HuH-7 (cell line): ENCODE results near the gene CHN1.
A peak's percentile ranks its signal among the peaks of the same experiment; 100 is the strongest.

Source experiments
- DNase-seq: peaks from one replicate; pipeline ENCODE4 v3.0.0; 2011; ENCODE audit warnings: low spot score

The CHN1 gene

DNA sequence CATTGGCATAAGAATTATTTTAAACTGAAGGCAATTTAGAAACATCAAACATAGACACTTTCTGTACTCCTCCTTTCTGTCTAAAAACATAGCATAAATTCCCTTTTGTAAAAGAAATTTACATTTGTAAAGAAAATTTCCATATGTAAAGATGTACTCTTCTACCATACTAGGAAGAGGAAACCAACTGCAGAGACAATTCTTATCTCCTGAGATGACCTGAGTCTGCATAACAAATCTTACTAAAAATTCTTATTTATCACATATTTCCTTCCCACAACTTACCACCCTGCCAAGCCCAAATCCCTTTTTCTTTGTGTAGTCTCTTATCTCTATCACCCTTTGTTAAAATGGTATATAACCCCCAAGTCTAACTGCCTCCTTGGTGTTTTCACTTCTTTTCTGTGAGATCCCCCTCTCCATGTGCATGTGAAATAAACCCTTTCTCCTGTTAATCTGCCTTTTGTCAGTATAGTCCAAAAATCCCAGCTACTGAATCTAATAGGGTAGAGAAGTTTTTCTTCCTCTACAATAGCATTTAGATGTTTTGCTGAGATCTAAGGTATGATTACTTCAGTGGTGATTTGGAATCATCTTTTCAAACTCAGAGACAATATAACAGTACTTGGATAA lies 81.0 kb downstream of the CHN1 start:
- DNase-seq = no peak

DNA sequence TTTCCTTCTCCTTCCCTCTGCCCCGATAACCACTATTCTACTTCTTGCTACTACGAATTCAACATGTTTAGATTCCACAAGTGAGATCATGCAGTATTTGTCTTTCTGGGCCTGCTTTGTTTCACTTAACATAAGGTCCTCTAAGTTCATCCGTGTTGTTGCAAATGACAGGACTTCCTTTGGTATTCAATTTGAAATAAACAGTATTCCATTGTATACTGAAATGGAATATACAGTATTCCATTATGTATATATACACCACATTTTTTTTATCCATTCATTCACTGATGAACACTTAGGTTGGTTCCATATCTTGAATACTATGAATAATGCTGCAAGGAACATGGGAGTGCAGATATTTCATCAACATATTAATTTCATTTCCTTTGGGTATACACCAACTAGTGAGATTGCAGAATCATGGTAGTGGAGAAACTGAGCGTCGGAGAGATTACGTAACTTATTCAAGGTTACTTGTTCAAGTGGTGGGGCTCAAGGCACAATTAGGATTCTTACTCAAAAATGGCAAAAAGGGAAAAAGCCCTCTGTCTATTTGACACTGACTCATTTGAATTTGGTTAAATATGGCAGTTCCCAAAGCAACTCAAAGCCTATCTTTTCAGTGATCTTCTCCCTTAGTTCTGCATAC lies 85.1 kb downstream of the CHN1 start:
- DNase-seq = no peak

DNA sequence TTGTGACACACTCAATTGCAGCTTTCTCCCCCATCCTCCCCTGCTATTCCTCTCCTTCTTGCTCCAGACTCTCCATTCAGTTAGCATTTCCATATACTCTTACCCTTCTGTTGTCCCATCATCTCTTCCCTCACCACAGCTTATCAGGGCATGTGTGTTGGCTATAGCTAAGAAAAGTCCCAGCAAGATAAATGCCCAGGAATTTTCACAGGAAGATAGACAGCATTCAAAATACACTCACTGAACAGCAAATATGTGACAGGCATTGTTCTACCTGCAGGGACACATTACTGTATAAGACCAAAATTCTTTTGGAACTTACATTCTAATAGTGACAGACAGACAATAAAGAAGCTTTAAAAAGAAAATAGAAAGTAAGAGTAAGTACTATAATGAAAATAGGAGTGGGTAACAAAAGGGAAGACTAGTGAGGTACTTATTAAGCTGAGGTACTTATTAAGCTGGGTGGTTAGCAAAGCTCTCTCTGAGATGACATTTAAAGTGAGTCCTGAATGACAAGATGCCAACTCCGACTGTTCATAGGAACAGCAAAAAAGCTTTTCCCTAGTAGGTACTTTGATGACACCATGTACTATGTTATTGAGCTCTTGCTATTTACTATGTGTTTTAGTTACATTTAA lies 86.2 kb downstream of the CHN1 start:
- DNase-seq = no peak

DNA sequence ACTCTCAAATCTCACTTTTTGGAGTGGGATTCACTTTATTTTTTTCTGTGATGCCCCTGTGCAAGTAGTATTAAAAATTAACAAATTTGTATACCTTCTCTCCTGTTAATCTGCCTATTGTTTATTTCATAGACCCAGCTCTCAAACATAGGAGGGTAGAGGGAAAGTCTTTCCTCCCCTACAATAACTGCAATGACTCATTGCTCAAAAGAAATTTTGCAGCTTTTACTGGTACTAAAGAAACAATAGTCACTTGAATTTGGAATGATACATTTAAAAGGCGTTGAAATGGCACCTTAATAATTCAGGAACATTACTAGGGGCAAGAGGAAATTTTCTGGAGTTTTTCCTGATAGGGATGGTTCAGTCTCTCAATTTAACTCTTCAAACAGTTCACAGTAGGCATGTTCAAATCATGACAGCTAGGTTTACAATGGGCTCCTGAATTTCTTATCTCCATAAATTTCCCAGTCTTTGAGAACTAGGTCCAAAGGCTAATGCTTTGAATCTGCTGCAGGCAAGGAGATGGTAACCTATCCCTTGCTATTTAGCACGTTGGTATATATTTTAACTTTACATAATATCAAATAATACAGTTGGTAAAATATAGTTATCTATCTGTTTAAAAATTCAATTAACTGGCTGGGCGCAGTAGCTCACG lies 88.8 kb downstream of the CHN1 start:
- DNase-seq = peak; percentile 17

DNA sequence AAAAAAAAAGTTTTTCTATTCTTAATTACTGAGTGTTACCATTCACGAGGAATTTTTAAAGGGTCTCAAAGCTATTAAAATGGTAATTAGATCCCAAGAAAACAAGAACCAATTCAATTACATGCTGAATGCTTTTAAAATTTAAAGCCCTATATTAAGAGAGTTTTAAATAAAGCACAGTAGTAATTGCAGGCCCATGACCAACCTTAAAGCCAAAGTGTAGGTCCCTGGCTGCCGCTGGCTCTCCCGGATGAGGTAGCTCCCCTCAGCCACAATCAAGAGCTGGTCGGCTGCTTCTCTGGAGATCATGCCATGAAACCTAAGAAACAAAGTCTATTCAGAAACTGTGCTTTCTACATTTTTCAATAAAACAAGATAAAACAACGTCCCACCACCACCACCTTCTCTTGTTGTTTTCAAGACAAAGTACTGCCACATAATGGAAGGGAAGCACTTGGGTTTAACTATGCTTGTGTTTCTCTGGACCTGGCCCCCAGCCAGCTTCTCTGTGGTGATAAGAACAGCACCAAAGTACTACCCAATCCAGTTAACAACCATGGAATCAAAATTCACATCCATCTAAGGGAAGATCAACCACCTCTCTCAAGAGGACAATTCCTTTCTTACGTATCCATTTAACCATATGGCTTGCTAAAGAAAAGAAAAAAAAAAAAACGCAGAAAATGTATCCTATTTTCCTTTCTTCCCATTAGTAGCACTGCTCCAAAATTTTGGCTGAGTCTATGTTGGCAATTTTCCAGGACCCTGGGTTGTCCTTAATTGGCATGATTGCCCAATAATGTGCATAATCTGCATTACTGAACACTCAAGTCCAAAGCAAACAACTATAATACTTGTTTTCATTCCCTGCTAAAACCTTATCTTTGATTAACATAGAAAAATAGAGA lies 90.1 kb downstream of the CHN1 start:
- DNase-seq = no peak

DNA sequence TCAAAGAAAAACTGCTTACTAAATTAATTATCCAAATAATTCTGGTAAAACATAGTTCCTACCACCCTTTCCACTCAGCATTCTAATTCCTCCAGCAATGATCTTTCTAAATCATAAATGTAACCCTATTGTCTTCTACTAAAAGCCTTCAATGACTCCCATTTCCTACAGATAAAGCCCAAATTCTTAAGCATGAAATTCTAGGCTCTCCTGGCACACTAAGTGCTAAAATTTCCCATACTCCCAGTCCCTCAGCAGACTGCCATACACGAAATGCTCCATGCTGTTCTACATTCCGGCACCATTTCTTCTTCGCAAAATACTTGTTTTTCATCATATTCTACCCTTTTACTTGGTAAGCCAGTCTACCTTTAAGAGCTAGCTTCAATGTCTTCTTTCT lies 96.9 kb downstream of the CHN1 start:
- no peak for DNase-seq

DNA sequence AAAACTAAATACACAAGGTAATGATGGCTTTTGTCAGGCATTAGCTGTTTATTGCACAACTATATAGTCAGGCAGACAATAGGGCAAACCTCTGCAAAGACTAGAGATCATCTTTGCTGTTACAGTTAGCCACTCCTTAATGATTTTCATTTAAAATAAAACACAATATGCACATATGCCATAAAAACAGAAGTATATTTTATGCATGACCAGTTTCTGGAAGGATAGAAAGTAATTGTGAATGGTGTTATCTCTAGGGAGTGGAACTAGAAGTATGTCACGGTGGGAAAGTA lies 102.0 kb downstream of the CHN1 start:
- DNase-seq = no peak

DNA sequence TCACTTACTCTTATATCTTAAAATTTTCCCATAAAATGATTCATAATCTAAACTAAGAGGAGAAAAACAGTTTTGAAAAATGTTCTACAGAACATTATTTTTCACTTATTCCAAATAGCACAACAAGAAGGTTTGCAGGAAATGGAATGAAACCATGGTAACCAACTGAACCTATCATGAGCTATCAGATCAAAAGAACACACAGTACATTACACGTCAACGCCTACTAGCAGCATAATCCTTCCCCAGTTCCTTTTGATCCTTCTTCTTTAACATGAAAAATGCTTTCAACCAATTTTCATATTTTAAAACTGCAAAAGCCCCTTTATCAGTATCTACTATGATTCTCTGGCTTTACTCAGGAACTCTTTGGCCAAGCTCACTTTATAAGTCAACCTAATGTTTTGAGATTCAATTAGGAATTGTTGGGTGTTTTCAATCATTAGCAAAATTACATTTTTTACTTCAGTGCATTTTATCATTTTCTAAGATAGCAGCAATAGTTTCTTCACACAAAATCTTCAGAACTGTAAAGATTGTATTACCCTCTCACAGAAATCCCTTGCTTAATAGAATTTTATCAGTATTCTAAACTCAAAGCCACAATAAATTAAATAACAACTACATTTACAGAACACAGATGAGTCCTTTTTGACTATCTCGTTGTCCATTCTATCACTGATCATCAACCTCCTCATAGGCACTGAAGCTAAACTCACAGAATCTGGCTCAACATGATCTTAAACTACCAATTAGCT lies 102.5 kb downstream of the CHN1 start:
- no peak for DNase-seq

DNA sequence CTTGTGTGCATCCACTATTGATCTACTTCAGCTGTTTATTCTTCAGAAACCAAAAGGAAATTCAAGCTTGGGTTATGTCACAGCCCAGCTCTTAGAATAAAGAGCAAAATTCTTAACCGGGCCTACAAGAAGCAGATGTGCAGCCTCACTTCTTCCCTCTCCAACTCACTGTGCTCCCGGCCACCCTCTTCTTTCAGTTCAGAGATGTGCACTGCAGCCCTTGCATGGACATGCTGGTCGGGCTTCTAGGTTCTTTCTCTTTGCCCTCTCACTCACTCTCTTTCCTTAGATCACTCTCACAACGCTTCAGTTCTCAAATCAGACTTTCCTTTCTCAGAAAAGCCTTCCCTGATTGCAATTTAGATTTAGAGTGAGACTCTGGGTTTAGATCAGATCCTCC lies 104.1 kb downstream of the CHN1 start:
- no peak for DNase-seq

DNA sequence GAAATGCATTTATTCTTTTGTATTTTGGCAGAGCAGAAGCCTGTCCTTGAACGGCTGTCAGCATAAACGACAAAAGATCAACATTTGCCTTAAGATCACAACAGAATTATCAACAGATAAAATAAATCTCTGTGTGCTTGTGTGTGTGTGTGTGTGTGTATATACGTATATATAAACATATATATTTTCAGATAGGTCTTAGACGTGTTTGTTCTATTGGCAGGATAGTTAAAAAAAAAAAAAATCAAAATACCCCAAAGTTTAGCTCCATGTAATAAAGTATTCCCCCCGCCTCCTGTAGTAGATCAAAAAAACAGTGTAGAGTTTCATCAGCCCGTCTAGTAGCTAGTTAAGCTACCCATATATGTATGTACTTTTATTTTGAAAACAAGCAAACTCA lies 107.9 kb downstream of the CHN1 start:
- no peak for DNase-seq

DNA sequence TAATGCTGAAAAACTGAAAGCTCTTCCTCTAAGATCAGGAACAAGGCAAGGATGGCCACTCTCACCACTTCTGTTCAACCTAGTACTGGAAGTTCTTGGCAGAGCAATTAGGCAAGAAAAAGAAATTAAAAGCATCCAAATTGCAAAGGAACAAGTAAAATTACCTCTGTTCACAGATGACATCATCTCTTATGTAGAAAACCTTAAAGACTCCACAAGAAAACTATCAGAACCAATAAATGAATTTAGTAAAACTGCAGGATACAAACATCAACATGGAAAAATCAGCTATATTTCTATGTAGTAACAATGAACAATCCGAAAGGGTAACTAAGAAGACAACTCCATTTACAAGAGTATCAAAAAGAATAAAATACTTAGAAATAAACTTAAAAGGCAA lies 112.2 kb downstream of the CHN1 start:
- DNase-seq = no peak

DNA sequence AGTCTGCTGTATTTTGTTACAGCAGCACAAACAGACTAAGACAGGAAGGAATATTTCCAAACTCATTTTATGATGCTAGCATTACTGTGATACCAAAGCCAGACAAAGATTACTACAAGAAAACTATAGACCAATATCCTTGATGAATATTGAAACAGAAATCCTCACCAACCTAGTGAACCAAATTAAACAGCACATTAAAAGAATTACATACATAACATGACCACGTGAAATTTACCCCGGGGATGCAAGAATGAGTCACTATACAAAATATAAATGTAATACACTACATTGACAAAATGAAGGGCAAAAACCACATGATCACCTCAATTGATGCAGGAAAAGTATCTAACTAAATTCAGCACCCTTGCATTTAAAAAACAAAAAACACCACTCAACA lies 112.6 kb downstream of the CHN1 start:
- no peak for DNase-seq

DNA sequence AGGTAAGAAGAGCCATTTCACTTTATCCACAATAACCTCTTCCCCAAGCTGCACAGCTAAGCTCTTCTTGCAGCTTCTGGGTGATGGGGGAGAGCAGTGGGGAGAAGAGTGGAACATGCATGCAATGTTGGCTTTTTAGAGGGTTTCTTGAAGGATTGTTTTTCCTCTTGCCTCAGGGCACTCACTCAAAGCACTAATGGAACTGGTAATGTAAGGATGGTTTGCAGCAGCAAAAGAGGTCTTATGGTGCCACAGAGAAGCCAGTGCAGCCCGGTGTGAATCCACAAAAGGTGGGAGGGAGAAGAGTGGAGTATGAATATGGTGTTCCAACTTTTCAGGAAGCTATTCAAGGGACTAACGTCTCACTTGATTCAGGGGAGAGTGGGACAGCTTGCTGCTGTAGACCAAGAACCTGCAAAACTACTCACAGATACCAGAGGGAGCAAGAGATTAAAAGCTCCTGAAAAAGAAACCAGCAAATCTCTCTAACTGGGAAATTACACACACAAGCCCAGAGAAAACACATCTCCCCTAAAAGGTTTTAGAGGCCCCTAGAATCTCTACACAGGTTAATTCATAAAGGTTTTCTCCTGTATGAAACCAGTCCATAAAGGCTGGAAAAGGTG lies 116.4 kb downstream of the CHN1 start:
- DNase-seq = no peak

DNA sequence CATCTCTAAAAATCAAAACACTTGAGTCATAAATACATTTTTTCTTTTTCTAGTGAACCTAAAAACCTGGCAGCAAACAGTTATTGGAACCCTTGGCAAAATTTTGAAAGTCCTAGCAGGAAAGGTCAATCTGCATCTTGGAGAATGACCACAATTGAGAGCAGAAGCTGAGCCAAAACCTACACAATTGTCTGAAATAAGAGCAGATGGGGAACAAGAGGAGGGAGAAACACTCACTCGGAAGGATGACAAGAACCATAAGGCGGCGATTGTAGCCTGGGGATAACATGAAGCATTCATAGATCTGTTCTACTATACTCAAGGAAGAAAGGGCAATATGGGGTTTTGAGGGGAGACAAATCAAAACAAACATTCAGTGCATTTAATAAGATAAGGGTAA lies 117.0 kb downstream of the CHN1 start:
- DNase-seq = no peak

DNA sequence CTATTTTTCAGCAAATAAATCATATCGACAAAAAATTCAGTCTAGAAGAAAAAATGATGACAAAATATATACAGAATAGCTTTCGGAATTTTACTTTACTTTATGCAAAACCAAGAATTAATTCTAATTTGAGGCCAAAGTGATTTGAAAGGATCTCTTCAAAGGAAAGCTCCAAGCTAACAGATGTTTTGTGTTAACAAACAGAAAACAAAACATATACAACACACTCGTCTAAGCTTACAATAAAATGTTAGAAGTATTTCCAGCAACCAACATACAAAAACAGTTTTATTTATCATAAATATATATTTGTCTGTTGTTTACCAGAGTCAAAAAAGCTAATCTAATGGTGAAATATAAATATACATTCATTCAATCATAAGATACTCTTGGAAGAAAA lies 122.8 kb downstream of the CHN1 start:
- no peak for DNase-seq

DNA sequence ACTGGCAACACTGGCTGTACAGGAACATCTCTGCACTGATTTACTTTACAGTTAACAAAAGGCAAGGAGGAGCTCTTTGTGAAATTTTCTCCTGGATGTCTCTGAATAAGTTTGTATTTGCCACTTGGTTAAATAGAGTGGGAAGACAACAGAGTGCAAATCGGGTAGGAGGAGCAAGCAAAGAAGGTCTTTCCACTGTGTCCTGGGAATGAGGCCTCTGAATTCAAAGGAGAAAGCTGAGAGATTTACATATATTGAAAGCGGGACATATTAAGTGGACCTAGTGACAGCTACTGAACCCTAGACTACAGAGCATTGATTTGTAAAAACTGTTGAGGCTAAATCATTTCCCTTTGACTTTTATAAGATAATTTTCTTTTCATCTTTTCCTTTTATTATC lies 123.5 kb downstream of the CHN1 start:
- DNase-seq = no peak

DNA sequence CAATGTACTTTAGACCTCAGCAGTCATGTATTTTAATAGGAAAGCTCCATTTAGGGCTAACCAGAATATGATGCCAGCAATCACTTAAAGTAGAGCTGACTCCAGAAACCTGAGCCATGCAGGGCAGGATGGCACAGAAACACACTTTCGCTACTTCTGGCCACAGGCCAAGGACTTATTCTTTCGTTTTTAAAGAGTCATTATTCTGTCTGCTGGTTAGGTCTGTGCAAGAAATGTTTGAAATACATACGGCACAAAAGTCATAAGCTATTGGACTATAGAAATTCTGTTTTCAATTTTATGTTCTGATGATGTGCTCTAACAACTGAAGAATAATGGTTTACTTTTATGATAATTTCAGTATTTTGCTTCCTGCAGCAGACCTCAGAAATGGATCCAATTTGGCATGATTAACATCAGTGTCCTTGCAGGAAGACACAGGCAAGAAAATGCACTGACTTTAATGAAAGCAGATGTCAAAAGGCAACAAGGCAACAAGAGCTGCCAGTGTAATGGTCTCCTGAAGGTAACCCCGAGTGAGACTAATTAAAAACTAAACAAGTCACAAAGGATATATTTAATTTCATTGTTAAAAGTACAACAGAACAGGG lies 126.5 kb downstream of the CHN1 start:
- no peak for DNase-seq

DNA sequence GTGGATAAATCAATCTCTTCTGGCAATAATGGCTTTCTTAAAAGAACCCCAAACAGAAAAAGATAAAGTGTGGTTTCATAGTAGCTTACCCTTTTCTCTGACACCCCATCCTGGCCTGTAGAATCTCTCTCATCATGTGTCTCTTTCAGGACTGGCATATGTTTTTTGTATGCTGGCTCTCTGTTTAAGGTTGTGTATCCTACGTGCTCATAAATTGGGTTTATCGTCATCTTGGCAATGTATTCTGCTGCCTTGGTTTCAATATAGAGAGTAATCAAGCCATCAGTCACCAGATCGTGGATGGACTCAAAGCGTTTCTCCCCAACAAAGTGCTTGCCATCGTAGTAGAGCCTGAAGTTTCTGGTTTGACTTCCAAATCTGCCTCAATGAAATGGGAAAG lies 127.4 kb downstream of the CHN1 start:
- no peak for DNase-seq

DNA sequence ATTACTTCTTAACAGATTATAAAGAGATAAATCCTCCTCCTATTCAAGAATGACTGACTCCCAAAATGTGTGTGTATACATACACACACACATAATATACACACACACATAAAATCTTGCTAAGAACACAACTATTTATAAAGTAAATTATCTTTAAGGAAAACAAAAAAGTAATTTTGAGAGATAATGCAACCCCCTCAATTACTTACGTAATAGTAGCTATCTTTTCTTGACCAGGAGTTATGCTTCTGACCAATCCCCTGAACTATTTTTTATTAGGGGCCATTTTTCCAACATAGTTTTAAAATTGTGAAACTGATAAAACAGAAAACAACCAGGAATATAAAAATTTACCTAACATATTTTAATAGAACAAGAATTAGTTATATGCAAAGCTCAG lies 127.9 kb downstream of the CHN1 start:
- DNase-seq = no peak

DNA sequence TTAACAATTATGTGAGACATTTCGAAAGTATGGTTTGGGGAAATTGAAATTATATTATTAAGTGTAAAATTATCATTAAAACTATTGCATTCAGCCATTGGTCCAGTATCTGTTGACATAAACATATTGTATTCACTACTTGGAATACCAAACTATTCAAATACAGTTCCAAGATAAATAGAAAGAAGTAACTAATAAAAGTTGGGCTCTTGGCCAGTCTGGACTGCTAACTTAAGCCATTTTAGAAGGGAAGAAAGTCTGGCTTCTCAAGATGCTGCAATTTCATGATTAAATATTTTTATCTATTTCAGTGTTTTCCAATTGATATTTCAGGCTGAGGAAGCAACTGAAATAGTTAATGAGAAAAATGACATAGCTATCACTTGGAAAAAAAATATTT lies 131.1 kb downstream of the CHN1 start:
- no peak for DNase-seq

DNA sequence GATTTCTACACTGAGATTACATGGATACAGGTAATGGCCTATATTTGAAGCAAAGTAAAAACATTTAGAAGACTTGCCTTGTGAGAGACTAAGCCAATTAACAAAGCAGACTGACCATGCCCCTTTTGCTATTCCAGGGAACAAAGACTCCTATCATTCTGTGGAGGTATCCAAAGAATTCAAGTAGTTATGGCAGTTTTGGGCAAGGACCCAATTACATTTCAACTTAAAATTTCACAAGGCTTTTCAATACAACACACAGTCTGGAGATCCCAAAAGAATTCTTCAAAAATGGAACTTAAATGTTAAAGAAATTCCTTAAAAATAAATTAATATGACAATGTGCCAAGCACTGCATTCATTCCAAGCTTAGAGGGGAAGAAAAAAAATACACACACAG lies 131.7 kb downstream of the CHN1 start:
- DNase-seq = no peak
